Measurements from ENCODE around the gene TMEM135.

- TF ChIP-seq CTCF (conservative IDR thresholded peaks at IDR 0.05; ENCODE audit: low read depth, low read length) (no peak), EZH2 (IDR thresholded peaks at IDR 0.05; ENCODE audit: low read length, unreplicated experiment) (no peak), EZH2phosphoT487 (IDR thresholded peaks at IDR 0.05; ENCODE audit: borderline replicate concordance, low read length) (no peak)
Observed at GRCh38 chr11:87359401-87359800, 321.7 kb downstream of the TMEM135 start.

Data from PC-3 (cell line).